HepG2 (cell line): Measurements from ENCODE around the gene INTS7. TPM values are rescaled to one million over a fixed set of nuclear protein-coding genes. Genes with fewer than 3 reads are reported as not detected.

Source experiments
- ATAC-seq: fragments of 200-7000 bp; cut with Tn5 transposase; 3 replicates; pipeline ENCODE4 v1.9.1; 2020; ENCODE audit warnings: mild to moderate bottlenecking, moderate library complexity
- BruUV-seq: library from RNA; stranded (reverse); fragments of 400-500 nt; replicated peaks from 2 replicates; lab custom pipeline; 2021; lab: Mats Ljungman, UMichigan
- CTCF ChIA-PET: fragments of 300-600 bp; formaldehyde crosslinking; extraction: SDS; loops from one replicate; lab custom pipeline; 2021; ENCODE audit warnings: low total read pairs, inconsistent platforms, low intra/inter-chr PET ratio; lab: Yijun Ruan, JAX
- POLR2A ChIA-PET: fragments of 350-600 bp; sonication (Branson Sonifier 250); formaldehyde crosslinking; loops from one replicate; lab custom pipeline; 2020; ENCODE audit warnings: antibody characterized with exemption, inconsistent platforms; lab: Yijun Ruan, JAX
- DNase-seq: peaks from one replicate; pipeline ENCODE4 v3.0.0-alpha.2; 2015; ENCODE audit warnings: low spot score
- FAIRE-seq: peaks from 3 replicates; lab custom pipeline; 2011; peaks lifted over from hg19 to GRCh38; lab: Jason Lieb, UNC
- H2AFZ ChIP-seq: one replicate; pipeline ENCODE4 v1.6.1; 2011; ENCODE audit warnings: low read length, inconsistent platforms
- H3K27ac ChIP-seq: fragments of 300-600 bp; 3 replicates; pipeline ENCODE4 v1.8.0; 2011; ENCODE audit warnings: mixed run types, mild to moderate bottlenecking, mixed read lengths, low read length, inconsistent platforms; ENCODE audit not compliant: insufficient read depth; ENCODE audit errors: extremely low read length
- H3K27me3 ChIP-seq, 2 experiments: fragments of 200-600 bp in 1 of 2; 2 replicates in 1 of 2; 3 replicates in 1 of 2; pipeline versions ENCODE4 v1.6.0 to v1.8.0; 2011; ENCODE audit warnings: low read length in 2 of 2, mild to moderate bottlenecking in 2 of 2, moderate library complexity in 2 of 2, inconsistent platforms in 1 of 2; ENCODE audit not compliant: insufficient read depth in 2 of 2, control insufficient read depth in 1 of 2
- H3K36me3 ChIP-seq, 2 experiments: fragments of 200-600 bp in 1 of 2; replicated peaks in 1 of 2; 2 replicates in 1 of 2; 3 replicates in 1 of 2; pipeline versions ENCODE4 v1.5.1 to v1.8.0; 2011; ENCODE audit warnings: low read length in 2 of 2, inconsistent platforms in 1 of 2; ENCODE audit not compliant: insufficient read depth in 2 of 2, control insufficient read depth in 1 of 2
- H3K4me1 ChIP-seq: 2 replicates; pipeline ENCODE4 v1.5.1; 2012; ENCODE audit warnings: low read length, inconsistent platforms; ENCODE audit not compliant: insufficient read depth
- H3K4me2 ChIP-seq: 2 replicates; pipeline ENCODE4 v1.6.0; 2011; ENCODE audit warnings: low read depth, low read length, inconsistent platforms
- H3K4me3 ChIP-seq, 3 experiments: fragments of 200-600 bp in 1 of 3; sonication (generic), shearing (Covaris generic) in 1 of 3; replicated peaks in 1 of 3; 2 replicates each; pipeline ENCODE4 v1.5.1; 2011 to 2016; ENCODE audit warnings: low read length in 3 of 3, inconsistent platforms in 2 of 3, low read depth in 2 of 3, mild to moderate bottlenecking in 2 of 3, control low read depth in 1 of 3, mixed read lengths in 1 of 3; ENCODE audit not compliant: insufficient read depth in 1 of 3
- H3K79me2 ChIP-seq: one replicate; pipeline ENCODE4 v1.6.1; 2011; ENCODE audit warnings: low read length, inconsistent platforms; ENCODE audit not compliant: insufficient read depth
- H3K9ac ChIP-seq: 2 replicates; pipeline ENCODE4 v1.6.0; 2011; ENCODE audit warnings: mild to moderate bottlenecking, low read depth, low read length, inconsistent platforms; ENCODE audit not compliant: insufficient read depth
- H3K9me3 ChIP-seq: 2 replicates; pipeline ENCODE4 v1.5.1; 2012; ENCODE audit warnings: mild to moderate bottlenecking, low read length
- H4K20me1 ChIP-seq: 2 replicates; pipeline ENCODE4 v1.6.0; 2011; ENCODE audit warnings: inconsistent platforms, mild to moderate bottlenecking, low read length, moderate library complexity; ENCODE audit not compliant: insufficient read depth
- CEBPB ChIP-seq: IDR thresholded peaks from 2 replicates; pipeline ENCODE4 v1.6.1; 2011; ENCODE audit warnings: low read depth, low read length, improper control_type of control experiment, borderline replicate concordance
- FLYWCH1 ChIP-seq: sonication (generic); formaldehyde crosslinking; IDR thresholded peaks from 2 replicates; pipeline ENCODE4 v1.8.1; 2023; ENCODE audit warnings: mild to moderate bottlenecking, missing genetic modification reagents
- HDAC2 ChIP-seq: sonication (generic); formaldehyde crosslinking; IDR thresholded peaks from 2 replicates; pipeline ENCODE4 v1.4.0; 2020; ENCODE audit warnings: missing genetic modification reagents
- HNRNPUL1 ChIP-seq: fragments of 200-400 bp; formaldehyde crosslinking; IDR thresholded peaks from 2 replicates; pipeline ENCODE4 v1.6.1; 2017; ENCODE audit warnings: low read depth, mild to moderate bottlenecking, low read length, moderate library complexity
- MLXIP ChIP-seq: sonication (generic); formaldehyde crosslinking; IDR thresholded peaks from 2 replicates; pipeline ENCODE4 v1.9.0; 2021; ENCODE audit warnings: missing genetic modification reagents, borderline replicate concordance
- MTA3 ChIP-seq: sonication (generic); formaldehyde crosslinking; IDR thresholded peaks from 2 replicates; pipeline ENCODE4 v1.4.0; 2020; ENCODE audit warnings: missing genetic modification reagents
- SIX4 ChIP-seq: sonication (generic); formaldehyde crosslinking; IDR thresholded peaks from 2 replicates; pipeline ENCODE4 v1.4.0; 2020; ENCODE audit warnings: missing genetic modification reagents
- SP5 ChIP-seq: IDR thresholded peaks from 2 replicates; pipeline ENCODE4 v1.6.1; 2016; ENCODE audit warnings: low read depth, borderline replicate concordance
- TARDBP ChIP-seq: sonication (generic); formaldehyde crosslinking; IDR thresholded peaks from 2 replicates; pipeline ENCODE4 v1.8.0; 2022; ENCODE audit warnings: mild to moderate bottlenecking, missing genetic modification reagents
- WGBS: methylation state at CpG from one replicate; pipeline ENCODE4 v1.1.6; 2017; ENCODE audit warnings: low lambda C conversion rate; 5-methylcytosine and 5-hydroxymethylcytosine counted together
- in situ Hi-C: cut with HindIII; loops from 2 replicates; pipeline ENCODE4 v1.10.0; 2017; ENCODE audit warnings: low pct_unique_long_range_greater_than_20kb; ENCODE audit not compliant: extremely low pct_ligation_motif_present
- intact Hi-C: fragments of 100-400 bp; cut with micrococcal nuclease; formaldehyde crosslinking; loops from one replicate; pipeline ENCODE4 v1.10.0; 2022; ENCODE audit not compliant: unreplicated experiment
- polyA plus RNA-seq, 8 experiments: library from polyadenylated mRNA; depleted of rRNA in 3 of 8; stranded (reverse) in 7 of 8; unstranded in 1 of 8; fragments of >200 nt; fragmentation: Illumina TruSeq in 4 of 8; extraction: Trizol in 4 of 8; gene quantifications; 2 replicates each; pipeline versions ENCODE4 v1.2.1 to v1.2.3, GENCODE V29; 2011 to 2016; ENCODE audit warnings: low read depth in 4 of 8, missing spikeins in 1 of 8, mixed read lengths in 1 of 8; ENCODE audit not compliant: insufficient read depth in 1 of 8
- total RNA-seq, 5 experiments: library from RNA; depleted of rRNA; stranded (reverse); fragments of >200 nt; fragmentation: Illumina TruSeq; extraction: Trizol; gene quantifications; 2 replicates each; pipeline ENCODE4 v1.2.3, GENCODE V29; 2016; ENCODE audit warnings: low read depth in 1 of 5
- TF ChIP-seq, protein P1 (sequence below): sonication (generic); formaldehyde crosslinking; conservative IDR thresholded peaks from 2 replicates; pipeline ENCODE4 v1.4.0; 2020; ENCODE audit warnings: missing genetic modification reagents
- TF ChIP-seq, protein P2 (sequence below): sonication (generic); formaldehyde crosslinking; IDR thresholded peaks from 2 replicates; pipeline ENCODE4 v1.8.1; 2022; ENCODE audit warnings: mild to moderate bottlenecking, missing genetic modification reagents

INTS7 gene
- total and polyA plus RNA-seq, 2 of the 13 experiments (the other 11 are each of a cell fraction or from before 2014, with no cell fraction given) = 18.3 to 22.4 TPM

- TF ChIP-seq TARDBP (CRISPR knock-in tag) = peak; percentile 50; the same call in 1 of the 2 replicates
- TF ChIP-seq HDAC2 = 0 out of 2 replicates have a peak, but pooled peaks have one; percentile 22
Observed at GRCh38 chr1:212012034-212012740, 23.2 kb downstream of the INTS7 start (continued).

GRCh38 chr1:212010004-212010403 lies 25.4 kb downstream of the INTS7 start:
- DNase-seq (peak; percentile 17), ATAC-seq (no peak; the same call in 2 of the 3 replicates), FAIRE-seq (no peak)
- no peak overlapping the region for H2AFZ ChIP-seq
- no TSS peak for BruUV-seq
- peaks cover 4 to 30% of the 10 kb centered on the region in 2 experiments for H3K36me3 ChIP-seq
- H3K4me1 ChIP-seq = peaks cover 10% of the 10 kb centered on the region
- no peak overlapping the region for H3K9ac ChIP-seq
- no peaks in the 10 kb centered on the region for H4K20me1 ChIP-seq
- H3K79me2 ChIP-seq = no peaks in the 10 kb centered on the region
- H3K9me3 ChIP-seq = no peaks in the 10 kb centered on the region
- POLR2A ChIA-PET = no interaction called here
- CTCF ChIA-PET = no interaction called here
- H3K4me3 ChIP-seq = no peak overlapping the region
- H3K27me3 ChIP-seq = no peaks in the 10 kb centered on the region
- in situ Hi-C loops = no loop called here
- WGBS = 84% methylated on average over 3 of the region's 3 CpGs
- H3K4me2 ChIP-seq = no peak overlapping the region
- peak; percentile 58; the same call in 1 of the 2 replicates for TF ChIP-seq CEBPB
- TF ChIP-seq, protein P1, sequence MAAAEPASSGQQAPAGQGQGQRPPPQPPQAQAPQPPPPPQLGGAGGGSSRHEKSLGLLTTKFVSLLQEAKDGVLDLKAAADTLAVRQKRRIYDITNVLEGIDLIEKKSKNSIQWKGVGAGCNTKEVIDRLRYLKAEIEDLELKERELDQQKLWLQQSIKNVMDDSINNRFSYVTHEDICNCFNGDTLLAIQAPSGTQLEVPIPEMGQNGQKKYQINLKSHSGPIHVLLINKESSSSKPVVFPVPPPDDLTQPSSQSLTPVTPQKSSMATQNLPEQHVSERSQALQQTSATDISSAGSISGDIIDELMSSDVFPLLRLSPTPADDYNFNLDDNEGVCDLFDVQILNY (CRISPR knock-in tag) = no peak
- H3K27ac ChIP-seq = no peak overlapping the region
- intact Hi-C loops = no loop called here

- H3K4me1 ChIP-seq = peaks cover 10% of the 10 kb centered on the region
- WGBS = 93% methylated on average over 1 of the region's 1 CpG
- intact Hi-C loops = no loop called here
- no peak overlapping the region for H2AFZ ChIP-seq
- H3K4me3 ChIP-seq = no peak overlapping the region
- no TSS peak for BruUV-seq
- CTCF ChIA-PET = no interaction called here
- in situ Hi-C loops = no loop called here
- H3K9ac ChIP-seq = no peak overlapping the region
- H3K79me2 ChIP-seq = no peaks in the 10 kb centered on the region
- H3K27me3 ChIP-seq = no peaks in the 10 kb centered on the region
- ATAC-seq = no peak
- peaks cover 4 to 34% of the 10 kb centered on the region in 2 experiments for H3K36me3 ChIP-seq
- no peak overlapping the region for H3K4me2 ChIP-seq
- no peaks in the 10 kb centered on the region for H4K20me1 ChIP-seq
- H3K27ac ChIP-seq = no peak overlapping the region
- DNase-seq = no peak
- no peaks in the 10 kb centered on the region for H3K9me3 ChIP-seq
- POLR2A ChIA-PET = no interaction called here
- no peak for FAIRE-seq
- TF ChIP-seq SP5 (no peak), MTA3 (CRISPR knock-in tag) (no peak), FLYWCH1 (CRISPR knock-in tag) (no peak), MLXIP (CRISPR knock-in tag) (no peak), SIX4 (no peak), HNRNPUL1 (no peak)
- TF ChIP-seq, protein P2, sequence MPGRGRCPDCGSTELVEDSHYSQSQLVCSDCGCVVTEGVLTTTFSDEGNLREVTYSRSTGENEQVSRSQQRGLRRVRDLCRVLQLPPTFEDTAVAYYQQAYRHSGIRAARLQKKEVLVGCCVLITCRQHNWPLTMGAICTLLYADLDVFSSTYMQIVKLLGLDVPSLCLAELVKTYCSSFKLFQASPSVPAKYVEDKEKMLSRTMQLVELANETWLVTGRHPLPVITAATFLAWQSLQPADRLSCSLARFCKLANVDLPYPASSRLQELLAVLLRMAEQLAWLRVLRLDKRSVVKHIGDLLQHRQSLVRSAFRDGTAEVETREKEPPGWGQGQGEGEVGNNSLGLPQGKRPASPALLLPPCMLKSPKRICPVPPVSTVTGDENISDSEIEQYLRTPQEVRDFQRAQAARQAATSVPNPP = no peak
Observed at GRCh38 chr1:212009561-212009960, 25.8 kb downstream of the INTS7 start.
